ENCODE data around the gene LILRB5.
"Not testable (repeated sequence)": the region's sequence is repeated elsewhere in the genome, so short reads cannot be mapped to it uniquely, and the experiment has no call there.

LILRB5 gene

DNA sequence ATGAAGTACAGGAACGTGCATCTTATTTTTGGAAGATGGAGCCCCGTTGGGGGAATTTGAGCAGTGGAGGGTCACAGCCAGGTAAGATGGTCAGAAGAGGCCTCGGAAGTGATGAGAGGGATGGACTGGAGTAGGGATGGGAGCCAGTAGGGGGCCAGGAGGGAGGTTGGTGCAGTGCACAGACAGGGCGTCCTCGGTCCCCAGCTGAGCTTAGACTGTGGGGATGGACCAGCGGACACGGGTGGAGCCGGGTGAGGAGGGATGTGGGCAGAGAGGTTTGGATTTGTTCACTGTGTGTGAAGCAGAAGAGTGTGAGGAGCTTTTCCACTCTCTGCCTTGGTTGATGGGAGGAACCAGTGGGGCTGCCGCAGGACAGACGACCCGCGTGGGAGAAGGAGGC, 45.8 kb downstream of the LILRB5 start:
- DNase-seq (ENCODE audit: low read depth): no peak

DNA sequence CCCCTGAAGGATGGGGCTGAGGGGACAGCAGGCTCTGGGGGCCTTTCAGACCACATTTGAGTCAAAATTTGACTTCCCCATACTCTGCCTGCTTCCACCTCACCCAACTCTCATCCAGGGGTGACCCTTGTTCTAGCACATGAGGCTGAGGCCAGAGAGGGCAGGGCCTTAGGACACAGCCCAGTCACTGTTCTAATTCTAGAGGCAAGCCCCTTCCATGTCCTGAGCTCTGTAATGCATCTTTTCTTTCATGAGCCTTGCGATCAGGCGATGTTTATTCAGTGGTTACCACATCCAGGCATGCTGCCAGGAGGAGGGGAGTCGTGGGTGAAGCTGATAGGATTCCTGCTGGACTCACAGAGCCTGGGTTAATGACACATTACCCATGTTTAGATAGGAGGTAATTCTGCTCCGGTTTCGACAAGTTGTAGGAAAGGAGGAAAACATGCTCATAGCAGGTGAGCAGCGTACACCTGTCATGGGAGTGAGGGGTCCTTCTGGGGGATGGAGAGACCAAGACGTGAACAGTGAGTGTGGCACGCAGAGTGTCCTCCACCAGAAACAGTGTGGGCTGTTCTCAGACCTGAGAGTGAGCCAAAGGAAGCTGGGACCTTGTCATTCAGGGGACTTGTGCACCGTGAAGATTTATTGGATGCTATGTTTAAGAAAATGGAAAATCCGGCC, 47.1 kb downstream of the LILRB5 start:
- DNase-seq (ENCODE audit: low read depth): peak; percentile 70

DNA sequence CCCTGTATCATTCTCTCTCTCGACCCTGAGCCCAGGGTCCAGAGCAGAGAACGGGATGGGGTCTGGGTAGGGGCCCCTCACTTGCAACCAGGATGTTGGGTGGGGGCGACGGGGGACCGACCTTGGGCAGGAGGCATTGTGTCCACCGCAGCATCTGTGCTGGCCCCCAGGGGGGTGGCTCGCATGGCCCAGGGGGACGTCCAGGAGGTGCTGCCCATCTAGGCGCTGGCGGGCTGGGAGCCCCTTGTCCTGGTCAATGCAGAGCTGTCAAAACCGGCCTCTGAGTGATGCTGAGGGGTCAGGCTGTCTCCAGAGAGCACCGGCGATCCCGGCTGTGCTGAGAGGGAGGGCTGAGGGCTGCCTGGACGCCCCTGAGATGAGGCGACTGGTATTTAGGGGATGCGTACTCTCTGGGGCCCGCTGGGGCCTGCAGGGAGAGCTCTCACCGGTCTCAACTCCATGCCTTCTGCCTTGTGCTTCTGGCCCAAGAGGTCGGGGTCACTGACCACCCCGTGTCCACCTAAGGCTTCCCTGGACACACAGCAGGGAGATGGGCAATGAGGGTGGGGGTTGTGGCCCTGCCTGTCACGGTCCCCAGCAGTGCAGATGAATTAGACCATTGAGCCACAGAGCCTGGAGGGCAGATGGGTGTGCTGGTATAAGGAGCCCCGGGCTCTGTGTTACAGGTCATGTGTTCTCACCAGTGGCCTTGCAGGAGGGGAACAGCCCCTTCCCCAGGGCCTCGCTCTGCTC, 47.8 kb downstream of the LILRB5 start:
- DNase-seq (ENCODE audit: low read depth): no peak

DNA sequence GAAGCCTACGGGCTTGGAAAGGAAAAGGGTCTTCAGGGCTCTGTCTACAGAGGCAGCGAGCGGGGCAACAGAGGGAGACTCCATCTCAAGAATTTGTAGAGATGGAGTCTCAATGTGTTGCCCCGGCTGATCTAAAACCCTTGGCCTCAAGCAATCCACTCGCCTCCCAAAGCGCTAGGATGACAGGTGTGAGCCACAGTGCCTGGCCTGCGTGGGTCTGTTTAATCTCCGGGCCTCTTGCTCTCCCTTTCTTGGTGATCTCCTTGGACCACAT, 48.4 kb downstream of the LILRB5 start:
- DNase-seq (ENCODE audit: low read depth): no peak

DNA sequence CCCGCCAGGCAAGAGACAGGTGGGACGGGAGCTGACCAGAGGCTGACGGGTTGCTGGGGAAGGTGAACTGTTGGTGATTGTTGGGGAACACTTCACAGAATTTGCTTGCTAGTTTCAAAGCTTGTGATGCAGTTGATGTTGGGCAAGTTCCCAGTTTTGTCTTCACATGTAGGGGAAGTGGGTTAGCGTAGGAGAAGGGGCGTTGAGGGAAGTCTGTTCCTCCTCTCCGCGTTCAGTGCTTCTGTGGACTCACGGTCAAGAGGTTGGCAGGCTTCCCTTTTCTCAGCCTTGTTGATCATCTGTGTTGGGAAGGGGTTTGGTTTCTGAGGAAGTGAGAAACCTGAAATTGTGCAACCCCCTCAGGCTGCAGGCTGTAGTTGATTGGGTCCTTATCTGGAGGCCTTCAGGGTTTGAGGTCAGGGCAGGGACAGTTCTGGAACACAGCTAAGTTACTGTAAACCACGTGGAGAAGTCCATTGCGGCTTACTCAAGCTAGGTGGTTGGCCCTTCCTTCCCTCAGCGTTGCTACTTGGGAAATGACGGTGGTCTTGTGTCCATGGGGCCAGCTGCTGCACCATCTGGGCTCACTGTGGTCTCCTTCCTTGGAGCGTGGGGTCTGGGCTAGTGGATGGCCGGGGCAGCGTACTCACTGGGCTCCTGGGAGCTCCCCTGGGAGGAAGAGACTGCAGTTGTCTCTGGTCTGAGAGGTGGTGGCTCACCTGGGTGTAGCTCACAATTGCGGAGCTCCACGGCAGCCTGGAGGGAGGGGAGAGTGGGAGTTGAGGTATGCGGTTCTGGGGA, 48.9 kb downstream of the LILRB5 start:
- DNase-seq (ENCODE audit: low read depth): peak; percentile 99

DNA sequence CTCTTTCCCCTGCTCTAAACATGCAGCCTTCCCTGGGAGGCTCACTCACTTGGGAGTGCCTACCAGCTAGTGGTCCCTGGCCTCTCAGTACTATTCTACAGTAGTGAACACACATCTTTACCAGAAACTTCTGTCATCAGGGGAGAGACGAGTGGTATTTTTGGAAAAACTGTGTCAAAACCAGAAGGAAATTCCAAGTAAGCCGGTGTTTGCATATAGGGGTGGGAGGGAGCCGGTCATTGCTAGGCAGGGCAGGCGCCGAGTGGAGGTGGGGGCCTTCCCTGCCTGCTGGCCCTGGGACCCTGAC, 49.4 kb downstream of the LILRB5 start:
- no peak for DNase-seq (ENCODE audit: low read depth)

- not testable (repeated sequence) for DNase-seq (ENCODE audit: low read depth)
These were observed 49.9 kb downstream of the LILRB5 start for GRCh38 chr19:54207193-54207592.

DNA sequence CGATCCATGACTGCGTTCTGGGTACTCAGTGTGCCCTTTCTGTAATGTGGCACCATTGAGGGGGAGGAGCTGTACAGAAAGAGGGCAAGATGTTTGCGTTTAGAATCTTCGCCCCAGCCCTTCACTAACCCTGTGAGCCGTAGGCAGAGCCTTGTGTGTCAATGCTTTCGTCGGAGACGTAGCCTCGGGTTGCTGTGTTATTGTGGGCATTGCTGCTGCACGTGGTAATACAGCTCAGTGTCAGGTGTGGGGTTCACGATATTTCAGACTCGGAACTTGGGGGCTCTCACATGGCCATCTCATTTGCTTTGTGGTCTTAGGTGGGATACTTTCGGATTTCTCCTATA, 50.3 kb downstream of the LILRB5 start:
- DNase-seq (ENCODE audit: low read depth): no peak

GRCh38 chr19:54206030-54206830, 50.8 kb downstream of the LILRB5 start:
- DNase-seq (ENCODE audit: low read depth): no peak

DNA sequence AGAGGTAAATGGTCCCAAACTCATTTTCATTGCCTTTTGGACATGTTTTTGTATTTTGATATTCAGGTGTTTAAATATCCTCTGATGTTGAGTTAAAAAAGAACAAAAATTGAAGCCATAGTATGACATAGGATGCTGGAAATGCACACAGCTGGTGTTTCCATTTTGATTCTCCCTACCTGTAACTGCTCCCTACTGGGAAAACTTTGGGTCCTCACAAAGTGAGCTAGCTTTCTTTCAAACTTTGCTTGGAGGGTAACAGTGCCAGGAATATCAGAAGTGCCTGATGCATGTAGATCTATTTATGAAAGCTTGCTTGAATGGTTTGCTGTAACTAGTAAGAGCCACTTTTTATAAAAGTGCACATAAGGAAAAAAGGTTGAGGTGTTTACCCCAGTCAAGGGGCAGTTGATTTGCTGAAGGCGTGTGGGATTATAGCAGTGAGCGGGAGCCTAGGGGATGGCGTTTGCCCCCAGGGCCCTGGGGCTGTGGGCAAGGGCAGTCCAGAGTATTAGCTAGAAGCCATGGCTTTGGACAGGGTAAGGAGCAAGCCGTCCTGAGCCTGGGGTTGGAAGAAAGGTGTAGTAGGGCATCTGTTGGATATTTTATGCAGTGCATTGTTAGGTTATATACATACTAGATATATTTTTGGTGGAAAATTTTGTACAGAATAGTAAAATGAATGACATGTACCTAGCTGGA, 52.2 kb downstream of the LILRB5 start:
- no peak for DNase-seq (ENCODE audit: low read depth)

- DNase-seq (ENCODE audit: low read depth): no peak
These were observed 53.9 kb downstream of the LILRB5 start for GRCh38 chr19:54203151-54203611.

DNA sequence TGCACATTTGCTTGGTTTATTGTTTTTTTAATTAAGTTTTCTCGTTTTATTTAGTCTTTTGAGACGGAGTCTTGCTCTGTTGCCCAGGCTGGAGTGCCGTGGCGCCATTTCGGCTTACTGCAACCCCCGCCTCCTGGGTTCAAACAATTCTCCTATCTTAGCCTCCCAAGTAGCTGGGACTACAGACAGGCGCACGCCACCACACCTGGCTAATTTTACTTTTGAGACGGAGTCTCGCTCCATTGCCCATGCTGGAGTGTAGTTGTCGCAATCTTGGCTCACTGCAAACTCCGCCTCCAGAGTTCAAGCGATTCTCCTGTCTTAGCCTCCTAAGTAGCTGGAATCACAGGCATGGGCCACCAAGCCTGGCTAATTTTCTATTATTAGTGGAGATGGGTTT, 55.1 kb downstream of the LILRB5 start:
- DNase-seq (ENCODE audit: low read depth): no peak

DNA sequence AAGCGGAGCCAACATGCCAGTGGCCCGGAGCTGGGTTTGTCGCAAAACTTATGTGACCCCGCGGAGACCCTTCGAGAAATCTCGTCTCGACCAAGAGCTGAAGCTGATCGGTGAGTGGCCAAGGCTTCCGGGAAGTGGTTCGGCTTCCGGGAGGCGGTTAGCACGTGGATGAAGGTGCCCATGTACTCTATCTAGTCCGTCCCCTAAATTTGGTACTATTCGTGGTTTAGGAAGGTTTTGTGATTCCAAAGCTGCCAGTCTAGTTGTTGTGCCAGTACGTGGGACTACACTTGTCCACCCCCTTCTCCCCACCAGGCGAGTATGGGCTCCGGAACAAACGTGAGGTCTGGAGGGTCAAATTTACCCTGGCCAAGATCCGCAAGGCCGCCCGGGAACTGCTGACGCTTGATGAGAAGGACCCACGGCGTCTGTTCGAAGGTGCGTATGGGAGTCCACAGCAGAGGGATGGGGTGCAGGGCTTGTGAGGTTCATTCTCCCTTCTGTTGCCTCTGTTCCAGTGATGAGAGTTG, 55.8 kb downstream of the LILRB5 start:
- no peak for DNase-seq (ENCODE audit: low read depth)

Measured in CMK (cell line).